ENCODE results near the gene OAS1. TPM values are rescaled to one million over a fixed set of nuclear protein-coding genes. Genes with fewer than 3 reads are reported as not detected.

OAS1 gene
- total and polyA plus RNA-seq, 2 of the 8 experiments (the other 6 are each of a cell fraction or from before 2014, with no cell fraction given) = 0.23 TPM; not detected in 1

DNA sequence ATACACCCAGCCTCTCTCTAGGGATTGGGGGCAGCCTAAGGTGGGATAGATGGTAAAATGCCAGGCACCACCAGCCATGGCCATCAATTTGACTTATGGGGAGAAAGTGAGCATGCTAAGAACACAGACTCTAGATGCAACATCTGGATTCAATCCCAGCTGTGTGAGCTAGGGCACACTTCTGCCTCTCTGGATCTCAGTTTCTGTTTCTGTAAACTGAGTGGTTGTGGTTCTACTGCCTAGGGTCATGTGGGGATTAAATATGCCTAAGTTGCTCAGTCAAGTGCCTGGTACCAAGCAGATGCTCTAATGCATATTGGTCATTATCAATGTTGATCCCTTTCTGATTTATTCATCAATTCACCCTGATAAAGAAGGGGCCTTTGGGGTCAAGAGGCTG, 12.6 kb upstream of the OAS1 start:
- Histone ChIP-seq H3K36me3 (ENCODE audit: control insufficient read depth in 2 of 4, insufficient read depth in 4 of 4, low read length in 3 of 4) (no peaks in the 10 kb centered on the region; a peak in 2 of 8 replicates), H2AFZ (ENCODE audit: low read length) (no peak overlapping the region), H3K27me3 (replicated peaks in 1 of 4; ENCODE audit: control insufficient read depth in 3 of 4, extremely low read depth in 1 of 4, insufficient read depth in 3 of 4, low read length in 3 of 4) (no peaks in the 10 kb centered on the region), H3K18ac (ENCODE audit: extremely low read depth, low read length) (no peak overlapping the region), H3K23ac (ENCODE audit: insufficient read length) (no peak overlapping the region), H3K79me2 (ENCODE audit: control insufficient read depth in 1 of 2, insufficient read depth in 2 of 2, low read length in 2 of 2) (no peaks in the 10 kb centered on the region), H2BK5ac (ENCODE audit: low read depth, low read length) (no peak overlapping the region), H4K5ac (ENCODE audit: insufficient read length, low read depth, low read length) (no peak overlapping the region), H3K14ac (ENCODE audit: insufficient read length) (no peak overlapping the region), H3K23me2 (ENCODE audit: low read depth, low read length) (no peaks in the 10 kb centered on the region), H2AK5ac (ENCODE audit: low read depth, low read length) (no peak overlapping the region), H2BK120ac (replicated peaks; ENCODE audit: low read depth, low read length) (no peak overlapping the region), H2BK20ac (ENCODE audit: low read length) (no peak overlapping the region), H3K9ac (replicated peaks in 1 of 4; ENCODE audit: extremely low read depth in 1 of 4, low read depth in 3 of 4, low read length in 3 of 4) (no peak overlapping the region), H3K4ac (replicated peaks; ENCODE audit: insufficient read length, low read depth, low read length) (no peak overlapping the region), H2BK12ac (ENCODE audit: low read depth, low read length) (no peak overlapping the region), H3K27ac (ENCODE audit: low read depth, low read length) (no peak overlapping the region), H4K8ac (ENCODE audit: extremely low read depth, insufficient read depth, low read length) (no peak overlapping the region), H3K9me3 (ENCODE audit: insufficient read depth in 2 of 2, low read depth in 1 of 2, low read length in 1 of 2) (no peaks in the 10 kb centered on the region), H2BK15ac (ENCODE audit: low read length) (no peak overlapping the region), H3K4me2 (ENCODE audit: insufficient read depth in 1 of 2, low read depth in 2 of 2, low read length in 2 of 2) (no peak overlapping the region), H3K4me1 (replicated peaks in 1 of 4; ENCODE audit: control insufficient read depth in 3 of 4, insufficient read depth in 4 of 4, low read length in 3 of 4) (peaks cover 0 to 2% (median 0%) of the 10 kb centered on the region in 4 experiments; a peak in 1 of 7 replicates), H4K91ac (replicated peaks; ENCODE audit: insufficient read length, low read length) (no peak overlapping the region), H3K4me3 (ENCODE audit: extremely low read depth in 1 of 4, insufficient read depth in 2 of 4, low read depth in 3 of 4, low read length in 4 of 4) (no peak overlapping the region), H4K20me1 (replicated peaks in 1 of 2; ENCODE audit: control insufficient read depth in 1 of 2, insufficient read depth in 2 of 2, low read length in 2 of 2) (no peaks in the 10 kb centered on the region), H3K56ac (replicated peaks; ENCODE audit: insufficient read length, low read depth, low read length) (no peak overlapping the region), H3K79me1 (ENCODE audit: low read depth, low read length) (no peaks in the 10 kb centered on the region)
- DNase-seq (ENCODE audit: low read depth in 1 of 2, low spot score in 2 of 2) (no peak), FAIRE-seq (no peak)
- POLR2A ChIA-PET (ENCODE audit: partially characterized antibody) = no interaction called here
- CTCF ChIA-PET (ENCODE audit: partially characterized antibody) = no interaction called here
- no peak for TF ChIP-seq SP4 (IDR thresholded peaks at IDR 0.05; ENCODE audit: low read length)
- TF ChIP-seq CREB1 (IDR thresholded peaks at IDR 0.05) = no peak
- TF ChIP-seq SIRT6 (IDR thresholded peaks at IDR 0.05; ENCODE audit: low read length) = no peak
- TF ChIP-seq GABPA (IDR thresholded peaks at IDR 0.05; ENCODE audit: borderline replicate concordance, insufficient read depth, low read length) = no peak
- no peak for TF ChIP-seq TCF12 (IDR thresholded peaks at IDR 0.05; ENCODE audit: low read depth, low read length)
- TF ChIP-seq RXRA (IDR thresholded peaks at IDR 0.05; ENCODE audit: insufficient read depth, low read depth, low read length) = no peak
- TF ChIP-seq EZH2 (IDR thresholded peaks at IDR 0.05; ENCODE audit: low read depth, low read length, severe bottlenecking) = no peak
- TF ChIP-seq TAF7 (optimal IDR thresholded peaks at IDR 0.05; ENCODE audit: borderline replicate concordance, low read depth, low read length) = no peak
- TF ChIP-seq, protein P1, sequence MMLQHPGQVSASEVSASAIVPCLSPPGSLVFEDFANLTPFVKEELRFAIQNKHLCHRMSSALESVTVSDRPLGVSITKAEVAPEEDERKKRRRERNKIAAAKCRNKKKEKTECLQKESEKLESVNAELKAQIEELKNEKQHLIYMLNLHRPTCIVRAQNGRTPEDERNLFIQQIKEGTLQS (IDR thresholded peaks at IDR 0.05; ENCODE audit: insufficient read depth, low read depth, low read length) = no peak
- TF ChIP-seq ASH2L (IDR thresholded peaks at IDR 0.05; ENCODE audit: low read length) = no peak
- no peak for TF ChIP-seq FOSL1 (IDR thresholded peaks at IDR 0.05; ENCODE audit: insufficient read depth, low read depth, low read length)
- TF ChIP-seq, protein P2, sequence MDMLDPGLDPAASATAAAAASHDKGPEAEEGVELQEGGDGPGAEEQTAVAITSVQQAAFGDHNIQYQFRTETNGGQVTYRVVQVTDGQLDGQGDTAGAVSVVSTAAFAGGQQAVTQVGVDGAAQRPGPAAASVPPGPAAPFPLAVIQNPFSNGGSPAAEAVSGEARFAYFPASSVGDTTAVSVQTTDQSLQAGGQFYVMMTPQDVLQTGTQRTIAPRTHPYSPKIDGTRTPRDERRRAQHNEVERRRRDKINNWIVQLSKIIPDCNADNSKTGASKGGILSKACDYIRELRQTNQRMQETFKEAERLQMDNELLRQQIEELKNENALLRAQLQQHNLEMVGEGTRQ (IDR thresholded peaks at IDR 0.05; ENCODE audit: low read length) = no peak
- no peak for TF ChIP-seq SIX5 (IDR thresholded peaks at IDR 0.05; ENCODE audit: low read depth, low read length)
- no peak for TF ChIP-seq EGR1 (IDR thresholded peaks at IDR 0.05; ENCODE audit: borderline replicate concordance, low read depth, low read length)
- no peak for TF ChIP-seq RFX5 (IDR thresholded peaks at IDR 0.05; ENCODE audit: borderline replicate concordance, low read depth, low read length)
